HepG2 (cell line): ENCODE results near the gene WNT3A. TPM values are rescaled to one million over a fixed set of nuclear protein-coding genes. Genes with fewer than 3 reads are reported as not detected.

ENCODE experiments used
- ATAC-seq: fragments of 200-7000 bp; cut with Tn5 transposase; 3 replicates; pipeline ENCODE4 v1.9.1; 2020; ENCODE audit warnings: mild to moderate bottlenecking, moderate library complexity
- BruUV-seq: library from RNA; stranded (reverse); fragments of 400-500 nt; replicated peaks from 2 replicates; lab custom pipeline; 2021; lab: Mats Ljungman, UMichigan
- CTCF ChIA-PET: fragments of 300-600 bp; formaldehyde crosslinking; extraction: SDS; loops from one replicate; lab custom pipeline; 2021; ENCODE audit warnings: low total read pairs, inconsistent platforms, low intra/inter-chr PET ratio; lab: Yijun Ruan, JAX
- POLR2A ChIA-PET: fragments of 350-600 bp; sonication (Branson Sonifier 250); formaldehyde crosslinking; loops from one replicate; lab custom pipeline; 2020; ENCODE audit warnings: antibody characterized with exemption, inconsistent platforms; lab: Yijun Ruan, JAX
- DNase-seq: peaks from one replicate; pipeline ENCODE4 v3.0.0-alpha.2; 2015; ENCODE audit warnings: low spot score
- FAIRE-seq: peaks from 3 replicates; lab custom pipeline; 2011; peaks lifted over from hg19 to GRCh38; lab: Jason Lieb, UNC
- H2AFZ ChIP-seq: one replicate; pipeline ENCODE4 v1.6.1; 2011; ENCODE audit warnings: low read length, inconsistent platforms
- H3K27ac ChIP-seq: fragments of 300-600 bp; 3 replicates; pipeline ENCODE4 v1.8.0; 2011; ENCODE audit warnings: mixed run types, mild to moderate bottlenecking, mixed read lengths, low read length, inconsistent platforms; ENCODE audit not compliant: insufficient read depth; ENCODE audit errors: extremely low read length
- H3K27me3 ChIP-seq, 2 experiments: fragments of 200-600 bp in 1 of 2; 2 replicates in 1 of 2; 3 replicates in 1 of 2; pipeline versions ENCODE4 v1.6.0 to v1.8.0; 2011; ENCODE audit warnings: low read length in 2 of 2, mild to moderate bottlenecking in 2 of 2, moderate library complexity in 2 of 2, inconsistent platforms in 1 of 2; ENCODE audit not compliant: insufficient read depth in 2 of 2, control insufficient read depth in 1 of 2
- H3K36me3 ChIP-seq, 2 experiments: fragments of 200-600 bp in 1 of 2; replicated peaks in 1 of 2; 2 replicates in 1 of 2; 3 replicates in 1 of 2; pipeline versions ENCODE4 v1.5.1 to v1.8.0; 2011; ENCODE audit warnings: low read length in 2 of 2, inconsistent platforms in 1 of 2; ENCODE audit not compliant: insufficient read depth in 2 of 2, control insufficient read depth in 1 of 2
- H3K4me1 ChIP-seq: 2 replicates; pipeline ENCODE4 v1.5.1; 2012; ENCODE audit warnings: low read length, inconsistent platforms; ENCODE audit not compliant: insufficient read depth
- H3K4me2 ChIP-seq: 2 replicates; pipeline ENCODE4 v1.6.0; 2011; ENCODE audit warnings: low read depth, low read length, inconsistent platforms
- H3K4me3 ChIP-seq, 3 experiments: fragments of 200-600 bp in 1 of 3; sonication (generic), shearing (Covaris generic) in 1 of 3; replicated peaks in 1 of 3; 2 replicates each; pipeline ENCODE4 v1.5.1; 2011 to 2016; ENCODE audit warnings: low read length in 3 of 3, inconsistent platforms in 2 of 3, low read depth in 2 of 3, mild to moderate bottlenecking in 2 of 3, control low read depth in 1 of 3, mixed read lengths in 1 of 3; ENCODE audit not compliant: insufficient read depth in 1 of 3
- H3K79me2 ChIP-seq: one replicate; pipeline ENCODE4 v1.6.1; 2011; ENCODE audit warnings: low read length, inconsistent platforms; ENCODE audit not compliant: insufficient read depth
- H3K9ac ChIP-seq: 2 replicates; pipeline ENCODE4 v1.6.0; 2011; ENCODE audit warnings: mild to moderate bottlenecking, low read depth, low read length, inconsistent platforms; ENCODE audit not compliant: insufficient read depth
- H3K9me3 ChIP-seq: 2 replicates; pipeline ENCODE4 v1.5.1; 2012; ENCODE audit warnings: mild to moderate bottlenecking, low read length
- H4K20me1 ChIP-seq: 2 replicates; pipeline ENCODE4 v1.6.0; 2011; ENCODE audit warnings: inconsistent platforms, mild to moderate bottlenecking, low read length, moderate library complexity; ENCODE audit not compliant: insufficient read depth
- ATF6 ChIP-seq: sonication (generic); formaldehyde crosslinking; conservative IDR thresholded peaks from 2 replicates; pipeline ENCODE4 v1.4.0; 2020; ENCODE audit warnings: missing genetic modification reagents
- KMT2A ChIP-seq: sonication (generic); formaldehyde crosslinking; IDR thresholded peaks from 2 replicates; pipeline ENCODE4 v1.4.0; 2020; ENCODE audit warnings: missing genetic modification reagents
- LBX2 ChIP-seq: sonication (generic); formaldehyde crosslinking; IDR thresholded peaks from 2 replicates; pipeline ENCODE4 v1.5.0; 2020; ENCODE audit warnings: missing genetic modification reagents, mild to moderate bottlenecking, borderline replicate concordance
- LCORL ChIP-seq, 2 experiments: fragments of 450-650 bp in 1 of 2; sonication (generic) in 1 of 2; formaldehyde crosslinking in 1 of 2; IDR thresholded peaks; 2 replicates each; pipeline versions ENCODE4 v1.5.0 to v1.6.1; 2017 to 2020; ENCODE audit warnings: antibody characterized with exemption in 1 of 2, missing genetic modification reagents in 1 of 2
- MYNN ChIP-seq: sonication (generic); formaldehyde crosslinking; IDR thresholded peaks from 2 replicates; pipeline ENCODE4 v1.4.0; 2020; ENCODE audit warnings: mild to moderate bottlenecking, low read depth, missing genetic modification reagents
- PHF5A ChIP-seq: IDR thresholded peaks from one replicate; pipeline ENCODE4 v1.6.1; 2018; ENCODE audit warnings: low read depth, missing genetic modification reagents; ENCODE audit not compliant: unreplicated experiment
- SKI ChIP-seq: fragments of 450-650 bp; IDR thresholded peaks from one replicate; pipeline ENCODE4 v1.6.1; 2018; ENCODE audit warnings: mild to moderate bottlenecking; ENCODE audit not compliant: partially characterized antibody
- SPEN ChIP-seq: sonication (generic); formaldehyde crosslinking; IDR thresholded peaks from 2 replicates; pipeline ENCODE4 v1.5.1; 2020; ENCODE audit warnings: low read depth, mild to moderate bottlenecking, missing genetic modification reagents
- ZNF136 ChIP-seq: sonication (generic); formaldehyde crosslinking; IDR thresholded peaks from 2 replicates; pipeline ENCODE4 v1.8.1; 2022; ENCODE audit warnings: low read depth, mild to moderate bottlenecking, moderate library complexity, missing genetic modification reagents
- ZNF17 ChIP-seq: sonication (generic); formaldehyde crosslinking; IDR thresholded peaks from 2 replicates; pipeline ENCODE4 v1.5.0; 2020; ENCODE audit warnings: mild to moderate bottlenecking, missing genetic modification reagents
- ZNF337 ChIP-seq: sonication (generic); formaldehyde crosslinking; IDR thresholded peaks from 2 replicates; pipeline ENCODE4 v1.5.1; 2020; ENCODE audit warnings: missing genetic modification reagents, low read depth, mild to moderate bottlenecking, borderline replicate concordance
- ZNF383 ChIP-seq: sonication (generic); formaldehyde crosslinking; IDR thresholded peaks from 2 replicates; pipeline ENCODE4 v1.4.0; 2020; ENCODE audit warnings: missing genetic modification reagents, mild to moderate bottlenecking, borderline replicate concordance
- ZNF607 ChIP-seq: sonication (generic); formaldehyde crosslinking; IDR thresholded peaks from 2 replicates; pipeline ENCODE4 v1.5.1; 2020; ENCODE audit warnings: missing genetic modification reagents, mild to moderate bottlenecking, borderline replicate concordance
- ZNF781 ChIP-seq: sonication (generic); formaldehyde crosslinking; IDR thresholded peaks from 2 replicates; pipeline ENCODE4 v1.5.1; 2020; ENCODE audit warnings: borderline replicate concordance, mild to moderate bottlenecking, missing genetic modification reagents; ENCODE audit errors: not compliant biosample characterization
- ZZZ3 ChIP-seq: sonication (generic); formaldehyde crosslinking; IDR thresholded peaks from 2 replicates; pipeline ENCODE4 v1.4.0; 2020; ENCODE audit warnings: missing genetic modification reagents, mild to moderate bottlenecking, borderline replicate concordance
- WGBS: methylation state at CpG from one replicate; pipeline ENCODE4 v1.1.6; 2017; ENCODE audit warnings: low lambda C conversion rate; 5-methylcytosine and 5-hydroxymethylcytosine counted together
- in situ Hi-C: cut with HindIII; loops from 2 replicates; pipeline ENCODE4 v1.10.0; 2017; ENCODE audit warnings: low pct_unique_long_range_greater_than_20kb; ENCODE audit not compliant: extremely low pct_ligation_motif_present
- intact Hi-C: fragments of 100-400 bp; cut with micrococcal nuclease; formaldehyde crosslinking; loops from one replicate; pipeline ENCODE4 v1.10.0; 2022; ENCODE audit not compliant: unreplicated experiment
- polyA plus RNA-seq, 8 experiments: library from polyadenylated mRNA; depleted of rRNA in 3 of 8; stranded (reverse) in 7 of 8; unstranded in 1 of 8; fragments of >200 nt; fragmentation: Illumina TruSeq in 4 of 8; extraction: Trizol in 4 of 8; gene quantifications; 2 replicates each; pipeline versions ENCODE4 v1.2.1 to v1.2.3, GENCODE V29; 2011 to 2016; ENCODE audit warnings: low read depth in 4 of 8, missing spikeins in 1 of 8, mixed read lengths in 1 of 8; ENCODE audit not compliant: insufficient read depth in 1 of 8
- total RNA-seq, 5 experiments: library from RNA; depleted of rRNA; stranded (reverse); fragments of >200 nt; fragmentation: Illumina TruSeq; extraction: Trizol; gene quantifications; 2 replicates each; pipeline ENCODE4 v1.2.3, GENCODE V29; 2016; ENCODE audit warnings: low read depth in 1 of 5

The WNT3A gene
- total and polyA plus RNA-seq, 2 of the 13 experiments (the other 11 are each of a cell fraction or from before 2014, with no cell fraction given): not detected

GRCh38 chr1:228004856-228005462, 1.8 kb upstream of the WNT3A start:
- POLR2A ChIA-PET: no interaction called here
- H3K4me2 ChIP-seq: peak overlapping the region; percentile 4; the same call in 1 of the 2 replicates
- TF ChIP-seq SPEN (CRISPR knock-in tag) (no peak), ZNF17 (no peak), ZZZ3 (CRISPR knock-in tag) (no peak), LBX2 (CRISPR knock-in tag) (no peak), MYNN (no peak), LCORL (IDR thresholded peaks at IDR 0.05) (no peak), LCORL (CRISPR knock-in tag; IDR thresholded peaks at IDR 0.05) (no peak), ZNF337 (CRISPR knock-in tag) (no peak), ZNF136 (no peak), SKI (no peak), PHF5A (CRISPR knock-in tag) (no peak), ATF6 (CRISPR knock-in tag) (no peak), ZNF781 (no peak), ZNF383 (CRISPR knock-in tag) (no peak), KMT2A (CRISPR knock-in tag) (no peak), ZNF607 (no peak)
- TF ChIP-seq, all 625 proteins: peak for 0
- Histone ChIP-seq H3K36me3 (no peaks in the 10 kb centered on the region), H3K4me3 (no peak overlapping the region), H3K4me1 (no peaks in the 10 kb centered on the region), H2AFZ (no peak overlapping the region), H3K9me3 (no peaks in the 10 kb centered on the region), H3K27ac (no peak overlapping the region), H3K9ac (no peak overlapping the region), H3K79me2 (no peaks in the 10 kb centered on the region), H4K20me1 (0 out of 2 replicates have a peak, but pooled peaks cover 3% of the 10 kb centered on the region), H3K27me3 (peaks cover 14 to 64% of the 10 kb centered on the region in 2 experiments)
- intact Hi-C loops: no loop called here
- WGBS: 29% methylated on average over 11 of the region's 19 CpGs
- FAIRE-seq (no peak), DNase-seq (no peak), ATAC-seq (peak; percentile 23)
- in situ Hi-C loops: loop anchor here (5.0 kb wide), 1 partner anchor 72 kb away; no protein-coding TSS in a partner anchor
- BruUV-seq: no TSS peak
- CTCF ChIA-PET: no interaction called here
